SK-N-SH treated with all-trans-retinoic acid at 6 μM for 48 hours (cell line): Measurements from ENCODE around the gene LYVE1.

Experiments used
- ARNTL ChIP-seq: fragments of 450-650 bp; formaldehyde crosslinking; IDR thresholded peaks from 2 replicates; pipeline ENCODE4 v1.5.0; 2020; ENCODE audit warnings: low read depth, mild to moderate bottlenecking, moderate library complexity, borderline replicate concordance
- BACH2 ChIP-seq: fragments of 250-450 bp; sonication (Bioruptor Pico); IDR thresholded peaks from 2 replicates; pipeline ENCODE4 v1.9.0; 2021; ENCODE audit warnings: mild to moderate bottlenecking, borderline replicate concordance
- CSDC2 ChIP-seq: fragments of 250-450 bp; sonication (Bioruptor Pico); IDR thresholded peaks from 2 replicates; pipeline ENCODE4 v1.5.0; 2020; ENCODE audit warnings: mild to moderate bottlenecking, moderate library complexity
- ESRRG ChIP-seq: fragments of 250-450 bp; sonication (Bioruptor Pico); IDR thresholded peaks from 2 replicates; pipeline ENCODE4 v1.6.1; 2021; ENCODE audit warnings: mild to moderate bottlenecking
- RARB ChIP-seq: fragments of 250-450 bp; sonication (Bioruptor Pico); IDR thresholded peaks from 2 replicates; pipeline ENCODE4 v1.8.0; 2021; ENCODE audit warnings: mild to moderate bottlenecking, moderate library complexity
- TOX ChIP-seq: fragments of 250-450 bp; sonication (Bioruptor Pico); IDR thresholded peaks from 2 replicates; pipeline ENCODE4 v1.8.0; 2021; ENCODE audit warnings: mild to moderate bottlenecking, moderate library complexity, borderline replicate concordance
- ZFP30 ChIP-seq: fragments of 450-650 bp; formaldehyde crosslinking; IDR thresholded peaks from 2 replicates; pipeline ENCODE4 v1.5.0; 2022; ENCODE audit warnings: mild to moderate bottlenecking, moderate library complexity
- TF ChIP-seq, protein P1 (sequence below): fragments of 250-450 bp; sonication (Bioruptor Pico); IDR thresholded peaks from 2 replicates; pipeline ENCODE4 v1.8.0; 2020; ENCODE audit warnings: mild to moderate bottlenecking, moderate library complexity, borderline replicate concordance
- TF ChIP-seq, protein P2 (sequence below): fragments of 250-450 bp; sonication (Bioruptor Pico); IDR thresholded peaks from 2 replicates; pipeline ENCODE4 v1.5.0; 2020; ENCODE audit warnings: mild to moderate bottlenecking, moderate library complexity
- TF ChIP-seq, protein P3 (sequence below): fragments of 250-450 bp; sonication (Bioruptor Pico); IDR thresholded peaks from 2 replicates; pipeline ENCODE4 v1.5.1; 2020; ENCODE audit warnings: low read depth, mild to moderate bottlenecking, moderate library complexity
- TF ChIP-seq, protein P4 (sequence below): fragments of 250-450 bp; sonication (Bioruptor Pico); IDR thresholded peaks from 2 replicates; pipeline ENCODE4 v1.8.0; 2021; ENCODE audit warnings: low read depth, mild to moderate bottlenecking, moderate library complexity, borderline replicate concordance
- TF ChIP-seq, protein P5 (sequence below): fragments of 250-450 bp; sonication (Bioruptor Pico); IDR thresholded peaks from 2 replicates; pipeline ENCODE4 v1.5.1; 2021; ENCODE audit warnings: mild to moderate bottlenecking, moderate library complexity

DNA sequence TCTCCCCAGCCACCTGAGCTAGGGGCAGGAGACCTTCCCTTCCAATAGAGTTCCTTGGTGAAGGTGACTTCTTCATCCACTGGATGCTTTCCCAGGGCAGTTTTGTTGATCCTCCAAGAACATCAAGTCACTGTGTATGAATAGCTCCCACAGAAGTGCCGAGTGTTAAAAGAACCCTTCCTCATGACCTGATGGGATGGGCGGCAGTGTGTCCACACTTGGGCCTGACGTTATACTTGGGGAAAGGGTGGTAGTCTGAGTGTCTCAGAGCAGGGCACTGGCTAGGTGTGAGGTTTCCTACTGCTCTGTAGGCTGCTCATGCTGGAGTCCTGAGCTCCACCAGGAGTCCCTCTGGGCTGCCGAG is 7.6 kb upstream of the LYVE1 start:
- TF ChIP-seq, protein P1, sequence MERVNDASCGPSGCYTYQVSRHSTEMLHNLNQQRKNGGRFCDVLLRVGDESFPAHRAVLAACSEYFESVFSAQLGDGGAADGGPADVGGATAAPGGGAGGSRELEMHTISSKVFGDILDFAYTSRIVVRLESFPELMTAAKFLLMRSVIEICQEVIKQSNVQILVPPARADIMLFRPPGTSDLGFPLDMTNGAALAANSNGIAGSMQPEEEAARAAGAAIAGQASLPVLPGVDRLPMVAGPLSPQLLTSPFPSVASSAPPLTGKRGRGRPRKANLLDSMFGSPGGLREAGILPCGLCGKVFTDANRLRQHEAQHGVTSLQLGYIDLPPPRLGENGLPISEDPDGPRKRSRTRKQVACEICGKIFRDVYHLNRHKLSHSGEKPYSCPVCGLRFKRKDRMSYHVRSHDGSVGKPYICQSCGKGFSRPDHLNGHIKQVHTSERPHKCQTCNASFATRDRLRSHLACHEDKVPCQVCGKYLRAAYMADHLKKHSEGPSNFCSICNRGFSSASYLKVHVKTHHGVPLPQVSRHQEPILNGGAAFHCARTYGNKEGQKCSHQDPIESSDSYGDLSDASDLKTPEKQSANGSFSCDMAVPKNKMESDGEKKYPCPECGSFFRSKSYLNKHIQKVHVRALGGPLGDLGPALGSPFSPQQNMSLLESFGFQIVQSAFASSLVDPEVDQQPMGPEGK (CRISPR knock-in tag), result no peak
- TF ChIP-seq BACH2 (CRISPR knock-in tag) (no peak), ARNTL (CRISPR knock-in tag) (no peak), TOX (CRISPR knock-in tag) (no peak), ESRRG (CRISPR knock-in tag) (no peak), ZFP30 (CRISPR knock-in tag) (no peak), CSDC2 (CRISPR knock-in tag) (no peak), RARB (CRISPR knock-in tag) (no peak)
- TF ChIP-seq, protein P2, sequence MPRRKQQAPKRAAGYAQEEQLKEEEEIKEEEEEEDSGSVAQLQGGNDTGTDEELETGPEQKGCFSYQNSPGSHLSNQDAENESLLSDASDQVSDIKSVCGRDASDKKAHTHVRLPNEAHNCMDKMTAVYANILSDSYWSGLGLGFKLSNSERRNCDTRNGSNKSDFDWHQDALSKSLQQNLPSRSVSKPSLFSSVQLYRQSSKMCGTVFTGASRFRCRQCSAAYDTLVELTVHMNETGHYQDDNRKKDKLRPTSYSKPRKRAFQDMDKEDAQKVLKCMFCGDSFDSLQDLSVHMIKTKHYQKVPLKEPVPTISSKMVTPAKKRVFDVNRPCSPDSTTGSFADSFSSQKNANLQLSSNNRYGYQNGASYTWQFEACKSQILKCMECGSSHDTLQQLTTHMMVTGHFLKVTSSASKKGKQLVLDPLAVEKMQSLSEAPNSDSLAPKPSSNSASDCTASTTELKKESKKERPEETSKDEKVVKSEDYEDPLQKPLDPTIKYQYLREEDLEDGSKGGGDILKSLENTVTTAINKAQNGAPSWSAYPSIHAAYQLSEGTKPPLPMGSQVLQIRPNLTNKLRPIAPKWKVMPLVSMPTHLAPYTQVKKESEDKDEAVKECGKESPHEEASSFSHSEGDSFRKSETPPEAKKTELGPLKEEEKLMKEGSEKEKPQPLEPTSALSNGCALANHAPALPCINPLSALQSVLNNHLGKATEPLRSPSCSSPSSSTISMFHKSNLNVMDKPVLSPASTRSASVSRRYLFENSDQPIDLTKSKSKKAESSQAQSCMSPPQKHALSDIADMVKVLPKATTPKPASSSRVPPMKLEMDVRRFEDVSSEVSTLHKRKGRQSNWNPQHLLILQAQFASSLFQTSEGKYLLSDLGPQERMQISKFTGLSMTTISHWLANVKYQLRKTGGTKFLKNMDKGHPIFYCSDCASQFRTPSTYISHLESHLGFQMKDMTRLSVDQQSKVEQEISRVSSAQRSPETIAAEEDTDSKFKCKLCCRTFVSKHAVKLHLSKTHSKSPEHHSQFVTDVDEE, result no peak
- TF ChIP-seq, protein P3, sequence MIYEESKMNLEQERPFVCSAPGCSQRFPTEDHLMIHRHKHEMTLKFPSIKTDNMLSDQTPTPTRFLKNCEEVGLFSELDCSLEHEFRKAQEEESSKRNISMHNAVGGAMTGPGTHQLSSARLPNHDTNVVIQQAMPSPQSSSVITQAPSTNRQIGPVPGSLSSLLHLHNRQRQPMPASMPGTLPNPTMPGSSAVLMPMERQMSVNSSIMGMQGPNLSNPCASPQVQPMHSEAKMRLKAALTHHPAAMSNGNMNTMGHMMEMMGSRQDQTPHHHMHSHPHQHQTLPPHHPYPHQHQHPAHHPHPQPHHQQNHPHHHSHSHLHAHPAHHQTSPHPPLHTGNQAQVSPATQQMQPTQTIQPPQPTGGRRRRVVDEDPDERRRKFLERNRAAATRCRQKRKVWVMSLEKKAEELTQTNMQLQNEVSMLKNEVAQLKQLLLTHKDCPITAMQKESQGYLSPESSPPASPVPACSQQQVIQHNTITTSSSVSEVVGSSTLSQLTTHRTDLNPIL, result no peak
- TF ChIP-seq, protein P4, sequence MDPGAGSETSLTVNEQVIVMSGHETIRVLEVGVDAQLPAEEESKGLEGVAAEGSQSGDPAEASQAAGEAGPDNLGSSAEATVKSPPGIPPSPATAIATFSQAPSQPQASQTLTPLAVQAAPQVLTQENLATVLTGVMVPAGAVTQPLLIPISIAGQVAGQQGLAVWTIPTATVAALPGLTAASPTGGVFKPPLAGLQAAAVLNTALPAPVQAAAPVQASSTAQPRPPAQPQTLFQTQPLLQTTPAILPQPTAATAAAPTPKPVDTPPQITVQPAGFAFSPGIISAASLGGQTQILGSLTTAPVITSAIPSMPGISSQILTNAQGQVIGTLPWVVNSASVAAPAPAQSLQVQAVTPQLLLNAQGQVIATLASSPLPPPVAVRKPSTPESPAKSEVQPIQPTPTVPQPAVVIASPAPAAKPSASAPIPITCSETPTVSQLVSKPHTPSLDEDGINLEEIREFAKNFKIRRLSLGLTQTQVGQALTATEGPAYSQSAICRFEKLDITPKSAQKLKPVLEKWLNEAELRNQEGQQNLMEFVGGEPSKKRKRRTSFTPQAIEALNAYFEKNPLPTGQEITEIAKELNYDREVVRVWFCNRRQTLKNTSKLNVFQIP (CRISPR knock-in tag), result no peak
- TF ChIP-seq, protein P5, sequence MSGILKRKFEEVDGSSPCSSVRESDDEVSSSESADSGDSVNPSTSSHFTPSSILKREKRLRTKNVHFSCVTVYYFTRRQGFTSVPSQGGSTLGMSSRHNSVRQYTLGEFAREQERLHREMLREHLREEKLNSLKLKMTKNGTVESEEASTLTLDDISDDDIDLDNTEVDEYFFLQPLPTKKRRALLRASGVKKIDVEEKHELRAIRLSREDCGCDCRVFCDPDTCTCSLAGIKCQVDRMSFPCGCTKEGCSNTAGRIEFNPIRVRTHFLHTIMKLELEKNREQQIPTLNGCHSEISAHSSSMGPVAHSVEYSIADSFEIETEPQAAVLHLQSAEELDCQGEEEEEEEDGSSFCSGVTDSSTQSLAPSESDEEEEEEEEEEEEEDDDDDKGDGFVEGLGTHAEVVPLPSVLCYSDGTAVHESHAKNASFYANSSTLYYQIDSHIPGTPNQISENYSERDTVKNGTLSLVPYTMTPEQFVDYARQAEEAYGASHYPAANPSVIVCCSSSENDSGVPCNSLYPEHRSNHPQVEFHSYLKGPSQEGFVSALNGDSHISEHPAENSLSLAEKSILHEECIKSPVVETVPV, result no peak
